Neural progenitor cell (in vitro differentiated cells): ENCODE measurements around the gene MED16. TPM values are rescaled to one million over a fixed set of nuclear protein-coding genes. Genes with fewer than 3 reads are reported as not detected.

Experiments
- DNase-seq: peaks from one replicate; pipeline ENCODE4 v3.0.0-alpha.2; 2016; ENCODE audit warnings: low spot score
- H2AFZ ChIP-seq: fragments of 200-600 bp; sonication (generic); replicated peaks from 2 replicates; pipeline ENCODE4 v1.6.1; 2016; ENCODE audit warnings: antibody characterized with exemption
- H3F3A ChIP-seq: fragments of 200-600 bp; sonication (generic); 2 replicates; pipeline ENCODE4 v1.6.1; 2016; ENCODE audit warnings: antibody characterized with exemption, low read depth
- H3K27ac ChIP-seq: fragments of 200-600 bp; sonication (generic); 2 replicates; pipeline ENCODE4 v1.5.1; 2016; ENCODE audit warnings: mild to moderate bottlenecking
- H3K27me3 ChIP-seq: fragments of 200-600 bp; sonication (generic); 2 replicates; pipeline ENCODE4 v1.6.1; 2016; ENCODE audit warnings: mild to moderate bottlenecking, moderate library complexity
- H3K36me3 ChIP-seq: fragments of 200-600 bp; sonication (generic); 2 replicates; pipeline ENCODE4 v1.5.1; 2016
- H3K4me1 ChIP-seq: fragments of 200-600 bp; sonication (generic); 2 replicates; pipeline ENCODE4 v1.6.1; 2016; ENCODE audit warnings: mixed run types
- H3K4me2 ChIP-seq: fragments of 200-600 bp; sonication (generic); 2 replicates; pipeline ENCODE4 v1.6.1; 2016
- H3K4me3 ChIP-seq: fragments of 200-600 bp; sonication (generic); 2 replicates; pipeline ENCODE4 v1.5.1; 2016
- H3K79me2 ChIP-seq: fragments of 200-600 bp; sonication (generic); 2 replicates; pipeline ENCODE4 v1.6.1; 2016; ENCODE audit warnings: low read depth
- H3K9ac ChIP-seq: fragments of 200-600 bp; sonication (generic); 2 replicates; pipeline ENCODE4 v1.6.1; 2016
- H3K9me3 ChIP-seq: fragments of 200-600 bp; sonication (generic); 2 replicates; pipeline ENCODE4 v1.5.1; 2016; ENCODE audit warnings: low read depth
- H4K20me1 ChIP-seq: fragments of 200-600 bp; sonication (generic); 2 replicates; pipeline ENCODE4 v1.6.1; 2016; ENCODE audit warnings: low read depth
- H3K27ac Mint-ChIP-seq: 3 replicates; pipeline ENCODE4 v1.8.0; 2021; ENCODE audit warnings: mixed read lengths
- H3K27me3 Mint-ChIP-seq: 2 replicates; pipeline ENCODE4 v1.8.0; 2022; ENCODE audit warnings: low read depth, mild to moderate bottlenecking, inconsistent platforms, moderate library complexity, mixed read lengths; ENCODE audit not compliant: insufficient read depth
- H3K36me3 Mint-ChIP-seq: 3 replicates; pipeline ENCODE4 v1.8.0; 2021; ENCODE audit warnings: mixed read lengths
- H3K4me1 Mint-ChIP-seq: 3 replicates; pipeline ENCODE4 v1.8.0; 2021; ENCODE audit warnings: mixed read lengths
- H3K4me3 Mint-ChIP-seq: 3 replicates; pipeline ENCODE4 v1.8.0; 2021; ENCODE audit warnings: mild to moderate bottlenecking, moderate library complexity, mixed read lengths
- H3K9me3 Mint-ChIP-seq: 3 replicates; pipeline ENCODE4 v1.8.0; 2020; ENCODE audit warnings: mixed read lengths
- EZH2 ChIP-seq: fragments of 200-600 bp; sonication (generic); IDR thresholded peaks from 2 replicates; pipeline ENCODE4 v1.6.1; 2017; ENCODE audit warnings: antibody characterized with exemption, mild to moderate bottlenecking, moderate library complexity
- EZH2phosphoT487 ChIP-seq: fragments of 200-600 bp; sonication (generic); IDR thresholded peaks from 2 replicates; pipeline ENCODE4 v1.6.1; 2017; ENCODE audit warnings: antibody characterized with exemption
- total RNA-seq: library from RNA; depleted of rRNA; stranded (reverse); fragments of >200 nt; gene quantifications from 2 replicates; pipeline ENCODE4 v1.2.3, GENCODE V29; 2015; ENCODE audit warnings: low replicate concordance
- TF ChIP-seq, protein P1 (sequence below): fragments of 200-600 bp; sonication (generic); IDR thresholded peaks from 2 replicates; pipeline ENCODE4 v1.5.1; 2017; ENCODE audit warnings: antibody characterized with exemption, mild to moderate bottlenecking

The MED16 gene
- total RNA-seq, 1 donor from 2014 or later, result 14.4 TPM

DNA sequence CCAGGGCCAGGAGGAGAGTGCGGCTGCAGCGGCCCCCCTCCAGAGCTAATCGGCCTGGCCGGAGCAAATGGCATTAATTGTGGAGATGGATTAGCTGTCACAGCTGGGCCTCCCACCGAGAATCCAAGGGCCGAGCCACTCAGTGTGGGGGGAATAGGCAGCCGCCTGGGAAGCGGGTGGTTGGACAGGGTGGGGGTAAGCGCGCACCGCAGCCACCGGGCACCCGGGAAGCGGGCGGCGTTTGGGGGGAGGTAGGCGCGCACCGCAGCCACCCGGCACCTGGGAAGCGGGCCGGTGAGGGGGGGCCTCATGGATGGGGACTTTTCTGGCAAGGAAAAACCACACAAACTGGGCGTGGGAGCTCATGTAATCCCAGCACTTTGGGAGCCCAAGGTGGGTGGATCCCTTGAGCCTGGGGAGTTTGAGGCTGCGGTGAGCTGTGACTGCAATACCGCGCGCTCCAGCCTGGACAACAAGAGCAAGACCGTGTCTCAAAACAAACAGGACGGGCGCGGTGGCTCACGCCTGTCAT, 10.3 kb upstream of the MED16 start:
- H3K4me2 ChIP-seq, result peak overlapping the region; percentile 67
- H3K4me3 ChIP-seq, result peak overlapping the region; percentile 29
- peaks cover 28% of the 10 kb centered on the region for H3F3A ChIP-seq
- no peak overlapping the region for H3K27ac Mint-ChIP-seq
- peaks cover 10% of the 10 kb centered on the region for H3K4me1 ChIP-seq
- no peak overlapping the region for H2AFZ ChIP-seq
- peaks cover 19% of the 10 kb centered on the region for H3K4me1 Mint-ChIP-seq
- peak; percentile 81 for DNase-seq
- peak overlapping the region; percentile 53 for H3K27ac ChIP-seq
- H3K9me3 Mint-ChIP-seq, result no peaks in the 10 kb centered on the region
- H3K36me3 Mint-ChIP-seq, result no peaks in the 10 kb centered on the region
- TF ChIP-seq EZH2 (no peak), EZH2phosphoT487 (no peak)
- TF ChIP-seq, protein P1, sequence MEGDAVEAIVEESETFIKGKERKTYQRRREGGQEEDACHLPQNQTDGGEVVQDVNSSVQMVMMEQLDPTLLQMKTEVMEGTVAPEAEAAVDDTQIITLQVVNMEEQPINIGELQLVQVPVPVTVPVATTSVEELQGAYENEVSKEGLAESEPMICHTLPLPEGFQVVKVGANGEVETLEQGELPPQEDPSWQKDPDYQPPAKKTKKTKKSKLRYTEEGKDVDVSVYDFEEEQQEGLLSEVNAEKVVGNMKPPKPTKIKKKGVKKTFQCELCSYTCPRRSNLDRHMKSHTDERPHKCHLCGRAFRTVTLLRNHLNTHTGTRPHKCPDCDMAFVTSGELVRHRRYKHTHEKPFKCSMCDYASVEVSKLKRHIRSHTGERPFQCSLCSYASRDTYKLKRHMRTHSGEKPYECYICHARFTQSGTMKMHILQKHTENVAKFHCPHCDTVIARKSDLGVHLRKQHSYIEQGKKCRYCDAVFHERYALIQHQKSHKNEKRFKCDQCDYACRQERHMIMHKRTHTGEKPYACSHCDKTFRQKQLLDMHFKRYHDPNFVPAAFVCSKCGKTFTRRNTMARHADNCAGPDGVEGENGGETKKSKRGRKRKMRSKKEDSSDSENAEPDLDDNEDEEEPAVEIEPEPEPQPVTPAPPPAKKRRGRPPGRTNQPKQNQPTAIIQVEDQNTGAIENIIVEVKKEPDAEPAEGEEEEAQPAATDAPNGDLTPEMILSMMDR, result no peak
- H3K36me3 ChIP-seq, result no peaks in the 10 kb centered on the region
- H3K79me2 ChIP-seq, result peaks cover 46% of the 10 kb centered on the region
- H3K9me3 ChIP-seq, result no peaks in the 10 kb centered on the region
- H3K27me3 ChIP-seq, result no peaks in the 10 kb centered on the region
- H3K4me3 Mint-ChIP-seq, result no peak overlapping the region
- H3K27me3 Mint-ChIP-seq, result peaks cover 2% of the 10 kb centered on the region
- H3K9ac ChIP-seq, result no peak overlapping the region
- H4K20me1 ChIP-seq, result peaks cover 84% of the 10 kb centered on the region

DNA sequence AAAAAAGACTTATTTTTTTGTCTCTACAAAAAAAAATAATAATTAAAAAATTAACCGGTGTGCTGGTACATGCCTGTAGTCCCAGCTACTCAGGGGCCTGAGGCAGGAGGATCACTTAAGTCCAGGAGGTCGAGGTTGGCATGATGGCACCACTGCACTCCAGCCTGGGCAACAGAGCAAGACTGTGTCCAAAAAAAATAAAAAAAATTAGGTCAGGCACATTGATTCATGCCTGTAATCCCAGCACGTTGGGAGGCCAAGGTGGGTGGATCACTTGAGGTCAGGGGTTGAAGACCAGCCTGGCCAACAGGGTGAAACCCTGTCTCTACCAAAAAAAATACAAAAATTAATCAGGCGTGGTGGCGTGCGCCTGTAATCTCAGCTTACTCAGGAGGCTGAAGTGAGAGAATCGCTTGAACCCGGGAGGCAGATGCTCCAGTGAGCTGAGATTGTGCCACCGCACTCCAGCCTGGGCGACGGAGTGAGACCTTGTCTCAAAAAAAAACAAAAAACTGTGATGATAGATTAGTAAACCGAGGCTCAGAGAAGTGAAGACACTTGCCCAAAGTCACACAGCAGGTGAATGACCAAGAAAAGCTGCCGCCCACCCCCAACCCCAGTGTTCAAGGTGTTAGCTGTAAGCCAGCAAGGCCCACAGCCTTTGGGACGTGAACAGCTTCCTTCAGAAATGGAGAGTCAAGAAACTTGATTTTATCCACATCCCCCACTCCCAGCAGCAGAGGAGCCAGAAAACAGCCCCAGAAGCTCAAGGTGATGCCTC, 9.6 kb upstream of the MED16 start:
- H2AFZ ChIP-seq, result no peak overlapping the region
- H3K9me3 ChIP-seq, result no peaks in the 10 kb centered on the region
- H3K79me2 ChIP-seq, result peaks cover 39% of the 10 kb centered on the region
- H3K27ac ChIP-seq, result no peak overlapping the region
- Mint-ChIP-seq H3K27me3 (peaks cover 2% of the 10 kb centered on the region), H3K4me3 (peak overlapping the region; percentile 61), H3K36me3 (peaks cover 1% of the 10 kb centered on the region), H3K4me1 (peaks cover 21% of the 10 kb centered on the region), H3K9me3 (no peaks in the 10 kb centered on the region), H3K27ac (no peak overlapping the region)
- peaks cover 10% of the 10 kb centered on the region for H3K4me1 ChIP-seq
- H3K9ac ChIP-seq, result no peak overlapping the region
- TF ChIP-seq EZH2, result no peak
- TF ChIP-seq, protein P1, result no peak
- H3F3A ChIP-seq, result peaks cover 28% of the 10 kb centered on the region
- no peaks in the 10 kb centered on the region for H3K36me3 ChIP-seq
- H3K4me2 ChIP-seq, result peak overlapping the region; percentile 67
- no peaks in the 10 kb centered on the region for H3K27me3 ChIP-seq
- DNase-seq, result no peak
- peak overlapping the region; percentile 29 for H3K4me3 ChIP-seq
- H4K20me1 ChIP-seq, result peaks cover 81% of the 10 kb centered on the region

DNA sequence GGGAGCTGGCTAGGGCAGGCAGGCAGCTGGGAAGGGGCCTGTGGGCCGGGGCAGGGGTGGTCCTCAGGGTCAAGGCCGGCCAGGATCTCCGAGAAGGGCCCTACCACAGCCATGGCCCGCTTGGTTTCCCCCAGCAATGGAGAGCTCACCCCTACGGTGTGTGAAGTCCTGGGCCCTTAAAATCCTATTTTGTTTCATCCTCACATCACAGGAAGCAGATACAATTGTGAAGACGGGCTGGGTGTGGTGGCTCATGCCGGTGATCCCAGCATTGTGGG, 9.0 kb upstream of the MED16 start:
- Histone ChIP-seq H3K27me3 (no peaks in the 10 kb centered on the region), H3K9ac (no peak overlapping the region), H4K20me1 (peaks cover 81% of the 10 kb centered on the region), H3K36me3 (no peaks in the 10 kb centered on the region), H3F3A (peaks cover 28% of the 10 kb centered on the region), H3K4me1 (peaks cover 10% of the 10 kb centered on the region), H3K9me3 (no peaks in the 10 kb centered on the region), H3K4me2 (no peak overlapping the region), H3K4me3 (no peak overlapping the region), H2AFZ (no peak overlapping the region), H3K79me2 (peaks cover 33% of the 10 kb centered on the region), H3K27ac (no peak overlapping the region)
- peaks cover 2% of the 10 kb centered on the region for H3K27me3 Mint-ChIP-seq
- H3K4me3 Mint-ChIP-seq, result no peak overlapping the region
- H3K9me3 Mint-ChIP-seq, result no peaks in the 10 kb centered on the region
- no peak for TF ChIP-seq EZH2
- no peak for TF ChIP-seq EZH2phosphoT487
- TF ChIP-seq, protein P1, result no peak
- H3K4me1 Mint-ChIP-seq, result peaks cover 22% of the 10 kb centered on the region
- no peak overlapping the region for H3K27ac Mint-ChIP-seq
- no peak for DNase-seq
- H3K36me3 Mint-ChIP-seq, result peaks cover 1% of the 10 kb centered on the region
